Endodermal cell (in vitro differentiated cells): ENCODE measurements around the gene ARPC5. TPM values are rescaled to one million over a fixed set of nuclear protein-coding genes. Genes with fewer than 3 reads are reported as not detected.

Experiments
- DNase-seq: peaks from one replicate; pipeline ENCODE4 v3.0.0-alpha.2; 2017
- H3K27ac ChIP-seq: 2 replicates; pipeline ENCODE4 v1.5.1; 2013; ENCODE audit warnings: mild to moderate bottlenecking, low read depth, low read length, moderate library complexity
- H3K27me3 ChIP-seq: 2 replicates; pipeline ENCODE4 v1.6.1; 2013; ENCODE audit warnings: mild to moderate bottlenecking, low read length, moderate library complexity; ENCODE audit not compliant: insufficient read depth, control insufficient read depth, poor library complexity, severe bottlenecking
- H3K36me3 ChIP-seq: 2 replicates; pipeline ENCODE4 v1.7.0; 2013; ENCODE audit warnings: mild to moderate bottlenecking, low read length, moderate library complexity; ENCODE audit not compliant: control insufficient read depth, insufficient read depth
- H3K4me1 ChIP-seq: one replicate; pipeline ENCODE4 v1.7.0; 2013; ENCODE audit warnings: low read length; ENCODE audit not compliant: control insufficient read depth, insufficient read depth
- H3K4me3 ChIP-seq: 2 replicates; pipeline ENCODE4 v1.5.1; 2013; ENCODE audit warnings: mild to moderate bottlenecking, low read length, moderate library complexity
- H3K9ac ChIP-seq: 2 replicates; pipeline ENCODE4 v1.6.1; 2013; ENCODE audit warnings: mild to moderate bottlenecking, low read length, moderate library complexity; ENCODE audit not compliant: poor library complexity, severe bottlenecking; ENCODE audit errors: extremely low read depth
- H3K9me3 ChIP-seq: 2 replicates; pipeline ENCODE4 v1.6.1; 2013; ENCODE audit warnings: mild to moderate bottlenecking, low read length, moderate library complexity; ENCODE audit not compliant: control insufficient read depth
- H3K27ac Mint-ChIP-seq: 2 replicates; pipeline ENCODE4 v1.8.0; 2020; ENCODE audit warnings: mixed read lengths
- H3K27me3 Mint-ChIP-seq: 2 replicates; pipeline ENCODE4 v1.8.0; 2021; ENCODE audit warnings: mild to moderate bottlenecking, mixed read lengths; ENCODE audit not compliant: insufficient read depth
- H3K36me3 Mint-ChIP-seq: 2 replicates; pipeline ENCODE4 v1.8.0; 2020; ENCODE audit warnings: low read depth, mixed read lengths
- H3K4me1 Mint-ChIP-seq: 2 replicates; pipeline ENCODE4 v1.8.0; 2020; ENCODE audit warnings: mixed read lengths
- H3K4me3 Mint-ChIP-seq: 2 replicates; pipeline ENCODE4 v1.8.0; 2020; ENCODE audit warnings: mild to moderate bottlenecking, moderate library complexity, mixed read lengths
- H3K9me3 Mint-ChIP-seq: 2 replicates; pipeline ENCODE4 v1.8.0; 2020; ENCODE audit warnings: mild to moderate bottlenecking, mixed read lengths
- CTCF ChIP-seq: fragments of 200-600 bp; sonication (generic); conservative IDR thresholded peaks from 2 replicates; pipeline ENCODE4 v1.5.0; 2021; ENCODE audit warnings: antibody characterized with exemption, mild to moderate bottlenecking
- WGBS, 2 experiments: methylation state at CpG; one replicate each; pipeline versions ENCODE4 v1.1.5 to v1.1.7; 2013; ENCODE audit warnings: missing lambda C conversion rate in 2 of 2, mixed read lengths in 1 of 2; ENCODE audit not compliant: insufficient coverage in 1 of 2, insufficient read length in 1 of 2; 5-methylcytosine and 5-hydroxymethylcytosine counted together
- total RNA-seq, 2 donors: library from RNA; stranded (reverse); fragmentation: NEBNext Ultra II Directional in 1 of 2; extraction: Animal tissue kit (Norgen Biotek cat#: 25700) in 1 of 2; gene quantifications; 2 replicates in 1 of 2; 3 replicates in 1 of 2; pipeline ENCODE4 v1.2.1, GENCODE V29; 2021

The ARPC5 gene
- total RNA-seq, 2 donors from 2014 or later: 78.7 to 99.5 TPM

- Mint-ChIP-seq H3K9me3 (no peaks in the 10 kb centered on the region), H3K4me3 (no peak overlapping the region), H3K27me3 (no peaks in the 10 kb centered on the region), H3K4me1 (peaks cover 3% of the 10 kb centered on the region), H3K27ac (no peak overlapping the region), H3K36me3 (no peaks in the 10 kb centered on the region)
- no peaks in the 10 kb centered on the region for H3K9me3 ChIP-seq
- no peak overlapping the region for H3K9ac ChIP-seq
- H3K27me3 ChIP-seq: no peaks in the 10 kb centered on the region
- peak; percentile 24 for DNase-seq
- H3K4me3 ChIP-seq: no peak overlapping the region
- no peak overlapping the region for H3K27ac ChIP-seq
- no peaks in the 10 kb centered on the region for H3K36me3 ChIP-seq
- no peak for TF ChIP-seq CTCF
- no peaks in the 10 kb centered on the region for H3K4me1 ChIP-seq
- WGBS, 2 experiments: 89 to 91% methylated on average over 7 to 8 of the region's 8 CpGs
Observed at GRCh38 chr1:183576537-183576936, 59.0 kb downstream of the ARPC5 start.

- no peak for DNase-seq
- Histone ChIP-seq H3K36me3 (no peaks in the 10 kb centered on the region), H3K27ac (no peak overlapping the region), H3K4me1 (no peaks in the 10 kb centered on the region), H3K9me3 (no peaks in the 10 kb centered on the region), H3K9ac (no peak overlapping the region), H3K27me3 (no peaks in the 10 kb centered on the region), H3K4me3 (no peak overlapping the region)
- Mint-ChIP-seq H3K4me3 (no peak overlapping the region), H3K27ac (no peak overlapping the region), H3K27me3 (no peaks in the 10 kb centered on the region), H3K36me3 (no peaks in the 10 kb centered on the region), H3K9me3 (no peaks in the 10 kb centered on the region), H3K4me1 (peaks cover 3% of the 10 kb centered on the region)
- 91 to 95% methylated on average over 5 of the region's 5 CpGs for WGBS, 2 experiments
- no peak for TF ChIP-seq CTCF
Observed at GRCh38 chr1:183575606-183576005, 60.0 kb downstream of the ARPC5 start.

GRCh38 chr1:183572721-183573120, 62.9 kb downstream of the ARPC5 start:
- H3K4me3 ChIP-seq: no peak overlapping the region
- no peak overlapping the region for H3K9ac ChIP-seq
- TF ChIP-seq CTCF: no peak
- no peaks in the 10 kb centered on the region for H3K36me3 ChIP-seq
- Mint-ChIP-seq H3K4me3 (no peak overlapping the region), H3K4me1 (peaks cover 5% of the 10 kb centered on the region), H3K27me3 (no peaks in the 10 kb centered on the region), H3K9me3 (no peaks in the 10 kb centered on the region), H3K36me3 (no peaks in the 10 kb centered on the region), H3K27ac (no peak overlapping the region)
- no peaks in the 10 kb centered on the region for H3K9me3 ChIP-seq
- no peaks in the 10 kb centered on the region for H3K4me1 ChIP-seq
- H3K27me3 ChIP-seq: no peaks in the 10 kb centered on the region
- 83 to 91% methylated on average over 1 of the region's 1 CpG for WGBS, 2 experiments
- H3K27ac ChIP-seq: no peak overlapping the region
- DNase-seq: no peak
